Cardiac septum (tissue), 1 donor: ENCODE data around the gene GSTO1. TPM values are rescaled to one million over a fixed set of nuclear protein-coding genes. Genes with fewer than 3 reads are reported as not detected.

Experiments used
- DNase-seq: peaks from one replicate; pipeline ENCODE4 v3.0.0-alpha.2; 2020; ENCODE audit warnings: low spot score
- intact Hi-C: fragments of 100-400 bp; cut with DNase I; formaldehyde crosslinking; loops from one replicate; pipeline ENCODE4 v1.14.0; 2022
- microRNA-seq: library from miRNA; unstranded; fragments of <30 nt; microRNA quantifications from one replicate; pipeline ENCODE4 v1.2.0, GENCODE V29; 2020
- total RNA-seq: library from RNA; stranded (reverse); fragmentation: NEBNext Ultra II Directional; extraction: Animal tissue kit (Norgen Biotek cat#: 25700); gene quantifications from one replicate; pipeline ENCODE4 v1.2.1, GENCODE V29; 2021
- donor health status: DM: no; HTN: no; CAD: no.

Gene GSTO1
- total RNA-seq, 1 donor from 2014 or later = 209 TPM

DNA sequence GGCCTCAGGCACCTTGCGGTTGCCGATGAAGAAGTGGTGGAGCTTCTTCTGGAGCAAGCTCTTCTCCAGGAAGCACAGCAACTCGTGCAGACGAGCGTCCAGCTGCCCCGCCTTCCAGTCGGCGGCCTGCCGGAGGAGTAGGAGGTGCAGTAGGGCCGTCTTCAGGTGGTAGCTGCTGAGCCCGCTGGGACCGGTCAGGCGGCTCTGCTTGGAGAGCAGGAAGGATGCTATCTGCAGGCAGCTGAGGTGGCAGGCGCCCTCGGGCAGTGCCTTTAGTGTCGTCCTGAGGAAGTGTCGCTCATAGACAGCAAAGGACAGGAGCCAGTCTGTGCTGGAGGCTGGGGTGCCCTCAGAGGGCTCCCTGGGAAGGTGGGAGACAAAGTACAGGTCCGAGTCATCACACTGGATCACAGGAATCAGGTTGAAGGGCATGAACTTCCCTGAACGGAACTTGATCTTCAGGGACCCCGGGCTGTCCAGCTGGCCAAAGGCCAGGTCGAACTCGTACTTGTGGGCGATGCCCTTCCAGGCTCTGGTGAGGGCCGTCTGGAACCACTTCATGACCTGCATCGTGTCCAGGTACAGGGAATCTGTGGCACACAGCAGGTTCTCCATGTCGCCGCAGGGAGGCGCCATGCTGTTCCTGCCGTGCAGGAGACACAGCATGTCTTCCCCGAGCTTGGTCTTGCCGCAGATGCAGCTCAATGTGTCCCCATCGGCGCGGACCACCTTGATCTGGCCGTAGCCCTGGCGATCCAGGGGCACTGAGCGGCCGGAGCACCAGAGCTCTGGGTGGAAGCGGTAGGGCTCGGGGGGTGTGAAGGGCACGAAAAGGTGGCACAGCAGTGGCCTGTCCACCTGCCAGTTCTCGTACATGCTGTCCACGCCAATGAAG is 60.1 kb downstream of the GSTO1 start:
- DNase-seq = no peak
- intact Hi-C loops = no loop called here

DNA sequence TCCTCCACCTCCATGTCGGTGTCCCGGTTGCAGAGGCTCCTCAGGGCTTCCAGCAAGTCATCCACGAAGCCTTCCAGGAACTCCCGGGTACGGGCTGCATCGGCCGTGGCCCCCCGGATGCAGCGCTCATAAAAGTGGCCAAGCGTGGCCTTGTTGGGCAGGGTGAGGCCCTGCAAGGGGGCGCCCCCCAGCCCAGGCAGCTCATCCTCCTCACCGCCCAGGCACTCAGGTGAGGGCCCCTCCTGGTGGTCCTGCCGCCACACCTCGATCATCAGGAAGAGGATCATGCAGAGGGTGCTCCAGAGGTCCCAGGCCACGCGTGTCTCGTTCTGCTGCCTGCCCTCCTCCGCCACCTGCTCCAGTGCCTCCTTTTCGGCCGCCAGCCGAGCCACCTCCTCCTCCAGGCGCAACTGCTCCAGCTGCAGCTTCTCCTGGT is 60.8 kb downstream of the GSTO1 start:
- no peak for DNase-seq

DNA sequence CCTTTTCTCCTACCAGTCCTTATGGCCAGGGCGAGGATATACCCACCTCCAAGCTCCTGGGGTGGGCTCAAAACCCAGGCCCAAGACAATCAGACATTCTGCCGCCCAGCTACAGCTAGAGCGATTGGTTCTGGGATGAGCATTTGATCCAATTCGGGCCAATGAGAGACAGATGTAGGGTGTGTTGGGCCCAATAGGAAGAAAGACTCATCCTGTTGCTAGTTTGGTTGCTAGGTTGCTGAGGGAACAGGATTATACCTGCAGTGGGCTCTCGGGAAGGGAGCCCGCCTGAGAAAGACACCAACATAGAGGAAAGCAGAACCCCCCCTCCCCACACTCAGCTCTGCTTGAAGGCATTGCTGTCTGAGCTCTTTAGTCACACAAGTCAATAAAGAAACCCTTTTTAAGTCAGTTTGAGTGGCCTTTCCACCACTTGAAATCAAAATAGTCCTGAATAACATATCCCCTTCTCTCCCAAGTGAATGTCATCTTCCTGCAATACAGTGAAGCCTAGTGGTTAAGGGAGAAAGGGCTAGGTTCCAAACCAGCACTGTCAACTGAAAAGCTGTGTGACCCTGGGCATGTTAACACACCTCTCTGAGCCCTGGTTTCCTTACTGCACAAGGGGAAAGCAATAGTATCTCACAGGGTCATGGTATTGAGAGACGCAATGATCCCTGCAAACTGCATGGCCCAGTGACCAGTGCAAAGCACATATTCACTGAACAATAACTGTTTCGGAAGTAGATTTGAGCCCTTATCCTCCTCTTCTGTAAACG is 61.8 kb downstream of the GSTO1 start:
- intact Hi-C loops = no loop called here
- DNase-seq = no peak

More for the DNA sequence above, 60.8 kb downstream of the GSTO1 start:
- intact Hi-C loops = no loop called here

Small RNAs within 50 kb of the gene (microRNA-seq; reads per million reads assigned to microRNA genes)
- gene MIR4482 = not detected
- not detected for gene MIR609

Other genes starting within 250 kb of the GSTO1 start
- 0.22 TPM for gene COL17A1, start 169.0 kb upstream of the GSTO1 start, total RNA-seq
- 7.2 TPM for gene SFR1, start 132.7 kb upstream of the GSTO1 start, total RNA-seq
- gene CFAP43, start 22.5 kb upstream of the GSTO1 start, total RNA-seq = 0.08 TPM
- 0.67 TPM for gene GSTO2, start 14.3 kb downstream of the GSTO1 start, total RNA-seq
- 25.4 TPM for gene ITPRIP, start 83.6 kb downstream of the GSTO1 start, total RNA-seq
- gene CFAP58, start 98.9 kb downstream of the GSTO1 start, total RNA-seq = 2.7 TPM